ENCODE results near the gene ELMOD3. TPM values are rescaled to one million over a fixed set of nuclear protein-coding genes. Genes with fewer than 3 reads are reported as not detected.

The ELMOD3 gene
- polyA plus RNA-seq, 2 of the 4 experiments (the other 2 are of a cell fraction), result 17.8 to 29.9 TPM

GRCh38 chr2:85437488-85438200, 83.1 kb downstream of the ELMOD3 start (continued):
- TF ChIP-seq TP53 (CRISPR knock-in tag; IDR thresholded peaks at IDR 0.05) (no peak), MYC (IDR thresholded peaks at IDR 0.05; ENCODE audit: borderline replicate concordance, low read length) (peak; percentile 93), ZNF302 (CRISPR knock-in tag; IDR thresholded peaks at IDR 0.05) (no peak), MAFK (IDR thresholded peaks at IDR 0.05; ENCODE audit: partially characterized antibody) (peak; percentile 88), CHD4 (IDR thresholded peaks at IDR 0.05; ENCODE audit: borderline replicate concordance) (no peak), RFX5 (IDR thresholded peaks at IDR 0.05) (no peak), HOXB5 (CRISPR knock-in tag; IDR thresholded peaks at IDR 0.05) (peak; percentile 91), JUNB (IDR thresholded peaks at IDR 0.05) (0 out of 2 replicates have a peak, but pooled peaks have one; percentile 31), JUN (IDR thresholded peaks at IDR 0.05) (peak; percentile 93 to 97), ZFP36 (IDR thresholded peaks at IDR 0.05; ENCODE audit: borderline replicate concordance, partially characterized antibody) (no peak), CBX2 (IDR thresholded peaks at IDR 0.05; ENCODE audit: borderline replicate concordance, low read depth) (no peak), NFE2L2 (conservative IDR thresholded peaks at IDR 0.05; ENCODE audit: low read length) (peak; percentile 80), CHD2 (IDR thresholded peaks at IDR 0.05; ENCODE audit: low read length, partially characterized antibody) (no peak), ELK1 (IDR thresholded peaks at IDR 0.05; ENCODE audit: low read depth, low read length) (no peak), FOXS1 (CRISPR knock-in tag; IDR thresholded peaks at IDR 0.05) (no peak), KDM5A (IDR thresholded peaks at IDR 0.05) (no peak), CEBPB (IDR thresholded peaks at IDR 0.05) (no peak), TFCP2L1 (CRISPR knock-in tag; IDR thresholded peaks at IDR 0.05) (no peak), EHF (CRISPR knock-in tag; IDR thresholded peaks at IDR 0.05) (peak; percentile 76; the same call in 1 of the 2 replicates), BCL3 (IDR thresholded peaks at IDR 0.05) (peak; percentile 84; the same call in 1 of the 3 replicates), RARB (CRISPR knock-in tag; IDR thresholded peaks at IDR 0.05) (no peak), USF2 (IDR thresholded peaks at IDR 0.05) (peak; percentile 87), PHF8 (IDR thresholded peaks at IDR 0.05; ENCODE audit: borderline replicate concordance, low read depth) (no peak; the same call in 1 of the 2 replicates), CBX8 (IDR thresholded peaks at IDR 0.05) (no peak), MAX (IDR thresholded peaks at IDR 0.05) (peak; percentile 95), HOXA7 (CRISPR knock-in tag; IDR thresholded peaks at IDR 0.05) (no peak), POLR2A (IDR thresholded peaks at IDR 0.05; ENCODE audit: low read length) (peak; percentile 40), HOXB13 (CRISPR knock-in tag; IDR thresholded peaks at IDR 0.05; ENCODE audit: low read depth) (peak; percentile 90)

All from A549 (cell line).